Measurements from ENCODE around the gene CTSS.

Gene CTSS

DNA sequence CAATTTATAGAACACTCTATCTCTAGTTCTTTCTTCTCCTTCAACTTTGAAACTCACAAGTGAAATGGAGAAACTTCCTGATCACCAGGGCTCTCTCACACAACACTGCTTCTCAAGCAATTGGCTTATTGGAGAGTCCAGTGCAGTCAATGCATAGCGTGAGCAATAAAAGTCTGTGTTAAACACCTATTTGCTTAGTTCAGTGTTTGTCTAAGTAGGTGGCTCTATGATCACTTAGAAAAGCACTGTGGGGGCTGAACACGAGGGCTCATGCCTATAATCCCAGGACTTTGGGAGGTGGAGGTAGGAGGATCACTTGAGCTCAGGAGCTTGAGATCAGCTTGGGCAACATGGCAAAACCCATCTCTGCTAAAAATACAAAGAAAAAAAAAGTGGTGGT, 12.2 kb downstream of the CTSS start:
- TF ChIP-seq, protein P1, sequence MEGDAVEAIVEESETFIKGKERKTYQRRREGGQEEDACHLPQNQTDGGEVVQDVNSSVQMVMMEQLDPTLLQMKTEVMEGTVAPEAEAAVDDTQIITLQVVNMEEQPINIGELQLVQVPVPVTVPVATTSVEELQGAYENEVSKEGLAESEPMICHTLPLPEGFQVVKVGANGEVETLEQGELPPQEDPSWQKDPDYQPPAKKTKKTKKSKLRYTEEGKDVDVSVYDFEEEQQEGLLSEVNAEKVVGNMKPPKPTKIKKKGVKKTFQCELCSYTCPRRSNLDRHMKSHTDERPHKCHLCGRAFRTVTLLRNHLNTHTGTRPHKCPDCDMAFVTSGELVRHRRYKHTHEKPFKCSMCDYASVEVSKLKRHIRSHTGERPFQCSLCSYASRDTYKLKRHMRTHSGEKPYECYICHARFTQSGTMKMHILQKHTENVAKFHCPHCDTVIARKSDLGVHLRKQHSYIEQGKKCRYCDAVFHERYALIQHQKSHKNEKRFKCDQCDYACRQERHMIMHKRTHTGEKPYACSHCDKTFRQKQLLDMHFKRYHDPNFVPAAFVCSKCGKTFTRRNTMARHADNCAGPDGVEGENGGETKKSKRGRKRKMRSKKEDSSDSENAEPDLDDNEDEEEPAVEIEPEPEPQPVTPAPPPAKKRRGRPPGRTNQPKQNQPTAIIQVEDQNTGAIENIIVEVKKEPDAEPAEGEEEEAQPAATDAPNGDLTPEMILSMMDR (conservative IDR thresholded peaks at IDR 0.05) = no peak
- no peak overlapping the region for H3K27ac ChIP-seq

DNA sequence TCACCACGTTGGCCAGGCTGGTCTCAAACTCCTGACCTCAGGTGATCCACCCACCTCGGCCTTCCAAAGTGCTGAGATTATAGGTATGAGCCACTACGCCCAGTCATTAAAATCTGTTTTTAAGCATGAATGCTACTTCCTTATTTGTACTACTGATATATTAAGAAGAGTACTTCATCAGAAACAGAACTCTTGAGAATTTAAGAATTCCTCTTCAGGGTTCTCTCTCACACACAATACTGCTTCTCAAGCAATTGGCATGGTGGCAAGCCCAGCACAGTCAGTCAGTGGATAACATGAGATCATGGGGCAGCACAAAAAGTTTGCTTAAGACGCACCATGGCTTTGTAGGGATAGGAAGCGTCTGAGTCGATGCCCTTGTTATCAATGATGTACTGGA, 14.1 kb downstream of the CTSS start:
- TF ChIP-seq, protein P1 (conservative IDR thresholded peaks at IDR 0.05) = no peak
- no peak overlapping the region for H3K27ac ChIP-seq

DNA sequence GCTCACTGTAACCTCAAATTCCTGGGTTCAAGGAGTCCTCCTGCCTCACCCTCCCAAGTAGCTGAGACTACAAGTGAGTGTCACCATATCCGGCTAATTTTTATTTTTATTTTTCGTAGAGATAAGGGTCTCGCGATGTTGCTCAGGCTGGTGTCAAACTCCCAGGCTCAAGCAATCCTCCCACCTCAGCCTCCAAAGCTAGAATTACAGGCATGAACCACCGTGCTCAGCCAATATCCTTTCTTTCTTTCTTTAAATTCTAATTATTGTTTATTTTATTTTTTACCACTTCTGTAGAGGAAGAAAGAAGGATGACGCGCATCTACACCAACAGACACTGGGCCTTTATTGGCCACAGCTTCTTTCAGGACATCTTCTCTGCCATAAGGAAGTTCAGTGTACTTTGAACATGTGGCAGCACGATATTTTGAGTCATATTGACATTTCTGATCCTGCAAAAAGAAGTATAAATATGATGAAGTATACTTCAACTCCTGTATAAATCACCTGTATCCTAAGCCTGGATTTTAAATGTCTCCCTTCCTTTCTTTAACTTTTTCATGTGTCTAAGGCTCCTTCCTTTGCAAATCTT, 15.8 kb downstream of the CTSS start:
- H3K27ac ChIP-seq = no peak overlapping the region
- TF ChIP-seq, protein P1 (conservative IDR thresholded peaks at IDR 0.05) = no peak

DNA sequence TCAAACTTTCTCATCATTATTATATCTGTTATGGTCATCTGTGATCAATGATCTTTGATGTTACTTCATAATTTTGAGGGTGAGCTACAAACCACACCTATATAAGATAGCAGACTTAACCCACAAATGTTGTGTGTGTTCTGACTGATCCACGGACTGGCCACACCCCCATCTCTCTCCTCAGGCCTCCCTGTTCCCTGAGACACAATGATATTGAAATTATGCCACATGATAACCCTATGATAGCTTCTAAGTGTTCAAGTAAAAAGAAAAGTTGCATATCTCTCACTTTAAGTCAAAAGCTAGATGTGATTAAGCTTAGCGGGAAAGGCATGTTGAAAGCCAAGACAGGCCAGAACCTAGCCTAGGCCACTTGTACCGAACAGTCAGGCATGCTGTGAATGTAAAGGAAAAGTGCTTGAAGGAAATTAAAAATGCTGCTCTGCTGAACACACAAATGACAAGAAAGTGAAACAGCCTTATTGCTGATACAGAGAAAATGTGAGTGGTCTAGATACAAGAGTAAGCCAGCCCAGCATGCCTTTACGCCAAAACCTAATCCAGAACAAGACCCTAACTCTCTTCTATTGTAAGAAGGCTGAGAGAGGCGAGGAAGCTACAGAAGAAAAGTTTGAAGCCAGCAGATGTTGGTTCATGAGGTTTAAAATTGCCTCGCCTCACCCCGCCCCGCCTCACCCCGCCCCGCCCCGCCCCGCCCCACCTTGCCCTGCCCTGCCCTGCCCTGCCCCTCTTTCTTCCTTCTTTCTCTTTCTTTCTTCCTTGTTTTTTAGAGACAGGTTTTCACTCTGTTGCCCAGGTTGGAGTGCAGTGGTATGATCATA, 16.5 kb downstream of the CTSS start:
- TF ChIP-seq, protein P1 (conservative IDR thresholded peaks at IDR 0.05) = no peak
- H3K27ac ChIP-seq = no peak overlapping the region

DNA sequence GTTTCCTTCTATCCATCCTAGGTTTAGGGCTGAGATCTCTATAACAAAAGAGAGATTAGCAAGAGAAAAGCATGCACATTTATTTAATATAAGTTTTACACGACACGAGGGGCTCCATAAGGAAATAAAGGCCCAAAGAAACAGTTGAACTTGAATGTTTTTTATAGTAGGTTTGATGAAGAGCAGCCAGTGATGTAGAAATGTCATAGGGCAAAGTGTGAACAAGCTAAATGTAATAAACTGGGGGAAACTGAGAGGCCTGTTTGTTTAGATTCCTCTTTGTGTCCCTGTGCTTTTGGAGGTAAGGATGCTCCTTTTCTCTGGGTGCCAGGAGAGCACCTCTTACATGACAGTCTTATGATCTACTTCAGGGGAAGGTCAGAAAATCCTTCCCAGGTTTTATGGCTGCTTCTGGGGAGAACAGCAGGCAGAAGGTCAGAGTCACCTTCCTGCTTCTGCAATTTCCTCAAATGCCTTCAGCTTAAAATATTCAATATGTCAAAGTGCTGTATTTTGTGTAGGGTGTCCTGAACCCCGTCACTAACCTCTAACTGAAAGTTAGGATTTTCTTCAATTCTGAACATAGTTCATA, 35.4 kb downstream of the CTSS start:
- TF ChIP-seq, protein P1 (conservative IDR thresholded peaks at IDR 0.05) = no peak
- H3K27ac ChIP-seq = no peak overlapping the region

DNA sequence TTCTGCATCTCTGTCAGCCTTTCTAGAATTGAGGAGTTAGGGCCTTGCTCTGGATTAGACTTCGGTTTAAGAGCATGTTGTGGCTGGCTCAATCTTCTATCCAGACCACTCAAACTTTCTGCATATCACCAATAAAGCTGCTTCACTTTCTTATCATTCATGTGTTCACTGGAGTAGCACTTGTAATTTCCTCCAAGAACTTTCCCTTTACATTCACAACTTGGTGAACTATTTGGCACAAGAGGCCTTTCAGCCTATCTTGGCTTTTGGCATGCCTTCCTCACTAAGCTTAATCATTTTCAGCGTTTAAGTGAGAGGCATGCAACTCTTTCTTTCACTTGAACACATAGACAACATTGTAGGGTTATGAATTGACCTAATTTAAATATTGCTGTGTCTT, 41.2 kb downstream of the CTSS start:
- TF ChIP-seq, protein P1 (conservative IDR thresholded peaks at IDR 0.05) = no peak
- H3K27ac ChIP-seq = no peak overlapping the region

DNA sequence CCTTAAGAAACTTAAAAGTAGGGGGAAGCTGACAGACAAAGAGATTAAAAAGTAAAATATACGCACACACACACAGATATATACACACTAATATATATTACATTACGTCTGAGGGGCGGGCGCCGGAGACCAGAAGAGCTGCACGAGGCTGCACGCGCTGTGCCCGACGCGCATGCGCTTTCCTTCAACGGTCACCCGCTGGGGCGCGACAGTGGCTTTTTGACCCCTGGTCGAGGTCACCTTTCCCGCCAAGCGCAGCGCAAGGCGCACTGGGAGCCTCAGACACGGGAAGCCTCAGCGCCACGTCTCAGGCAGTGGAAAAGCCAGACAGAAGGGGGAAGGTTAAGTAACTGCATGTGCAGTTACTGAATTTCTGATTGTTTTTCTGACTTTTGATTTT, 44.9 kb downstream of the CTSS start, which contains the start of gene HORMAD1:
Gene HORMAD1, minus strand, starts transcription at position 193 of the 400 bp plus-strand sequence. CDS start 1,390 bp downstream, outside the sequence.
- TF ChIP-seq, protein P1 (conservative IDR thresholded peaks at IDR 0.05) = no peak
- H3K27ac ChIP-seq = no peak within 1 kb of the TSS

All from VCaP (cell line).